Measurements from ENCODE around the gene PEX11A. TPM values are rescaled to one million over a fixed set of nuclear protein-coding genes. Genes with fewer than 3 reads are reported as not detected.

The PEX11A gene
- total RNA-seq, 1 experiment from 2014 or later = 6.2 TPM

Other genes starting within 250 kb of the PEX11A start
- 3.0 TPM for gene RHCG, start 194.2 kb downstream of the PEX11A start, total RNA-seq (2021; ENCODE audit: unreplicated experiment)
- gene TICRR, start 115.3 kb downstream of the PEX11A start, total RNA-seq (2021; ENCODE audit: unreplicated experiment) = 20.5 TPM
- 6.5 TPM for gene KIF7, start 35.3 kb downstream of the PEX11A start, total RNA-seq (2021; ENCODE audit: unreplicated experiment)
- 0.44 TPM for gene PLIN1, start 11.4 kb downstream of the PEX11A start, total RNA-seq (2021; ENCODE audit: unreplicated experiment)
- gene WDR93, start 57 bp upstream of the PEX11A start, total RNA-seq (2021; ENCODE audit: unreplicated experiment) = 0.18 TPM
- 6.4 TPM for gene MESP1, start 60.5 kb upstream of the PEX11A start, total RNA-seq (2021; ENCODE audit: unreplicated experiment)
- 1.1 TPM for gene MESP2, start 85.6 kb upstream of the PEX11A start, total RNA-seq (2021; ENCODE audit: unreplicated experiment)
- gene ANPEP, start 124.1 kb upstream of the PEX11A start, total RNA-seq (2021; ENCODE audit: unreplicated experiment) = 183 TPM
- gene AP3S2, start 203.2 kb upstream of the PEX11A start, total RNA-seq (2021; ENCODE audit: unreplicated experiment) = 24.6 TPM
- gene ARPIN, start 222.2 kb upstream of the PEX11A start, total RNA-seq (2021; ENCODE audit: unreplicated experiment) = 6.3 TPM

Measured in Panc1 (cell line).